Endodermal cell (in vitro differentiated cells): ENCODE data around the gene EFCAB3. TPM values are rescaled to one million over a fixed set of nuclear protein-coding genes. Genes with fewer than 3 reads are reported as not detected.

Experiments used
- DNase-seq: peaks from one replicate; pipeline ENCODE4 v3.0.0-alpha.2; 2017
- H3K27ac ChIP-seq: 2 replicates; pipeline ENCODE4 v1.5.1; 2013; ENCODE audit warnings: mild to moderate bottlenecking, low read depth, low read length, moderate library complexity
- H3K27me3 ChIP-seq: 2 replicates; pipeline ENCODE4 v1.6.1; 2013; ENCODE audit warnings: mild to moderate bottlenecking, low read length, moderate library complexity; ENCODE audit not compliant: insufficient read depth, control insufficient read depth, poor library complexity, severe bottlenecking
- H3K36me3 ChIP-seq: 2 replicates; pipeline ENCODE4 v1.7.0; 2013; ENCODE audit warnings: mild to moderate bottlenecking, low read length, moderate library complexity; ENCODE audit not compliant: control insufficient read depth, insufficient read depth
- H3K4me1 ChIP-seq: one replicate; pipeline ENCODE4 v1.7.0; 2013; ENCODE audit warnings: low read length; ENCODE audit not compliant: control insufficient read depth, insufficient read depth
- H3K4me3 ChIP-seq: 2 replicates; pipeline ENCODE4 v1.5.1; 2013; ENCODE audit warnings: mild to moderate bottlenecking, low read length, moderate library complexity
- H3K9ac ChIP-seq: 2 replicates; pipeline ENCODE4 v1.6.1; 2013; ENCODE audit warnings: mild to moderate bottlenecking, low read length, moderate library complexity; ENCODE audit not compliant: poor library complexity, severe bottlenecking; ENCODE audit errors: extremely low read depth
- H3K9me3 ChIP-seq: 2 replicates; pipeline ENCODE4 v1.6.1; 2013; ENCODE audit warnings: mild to moderate bottlenecking, low read length, moderate library complexity; ENCODE audit not compliant: control insufficient read depth
- H3K27ac Mint-ChIP-seq: 2 replicates; pipeline ENCODE4 v1.8.0; 2020; ENCODE audit warnings: mixed read lengths
- H3K27me3 Mint-ChIP-seq: 2 replicates; pipeline ENCODE4 v1.8.0; 2021; ENCODE audit warnings: mild to moderate bottlenecking, mixed read lengths; ENCODE audit not compliant: insufficient read depth
- H3K36me3 Mint-ChIP-seq: 2 replicates; pipeline ENCODE4 v1.8.0; 2020; ENCODE audit warnings: low read depth, mixed read lengths
- H3K4me1 Mint-ChIP-seq: 2 replicates; pipeline ENCODE4 v1.8.0; 2020; ENCODE audit warnings: mixed read lengths
- H3K4me3 Mint-ChIP-seq: 2 replicates; pipeline ENCODE4 v1.8.0; 2020; ENCODE audit warnings: mild to moderate bottlenecking, moderate library complexity, mixed read lengths
- H3K9me3 Mint-ChIP-seq: 2 replicates; pipeline ENCODE4 v1.8.0; 2020; ENCODE audit warnings: mild to moderate bottlenecking, mixed read lengths
- WGBS, 2 experiments: methylation state at CpG; one replicate each; pipeline versions ENCODE4 v1.1.5 to v1.1.7; 2013; ENCODE audit warnings: missing lambda C conversion rate in 2 of 2, mixed read lengths in 1 of 2; ENCODE audit not compliant: insufficient coverage in 1 of 2, insufficient read length in 1 of 2; 5-methylcytosine and 5-hydroxymethylcytosine counted together
- long read RNA-seq, 4 experiments: library from polyadenylated mRNA in 2 of 4; library from RNA in 1 of 4; library from capped mRNA in 1 of 4; stranded (forward) in 3 of 4; unstranded in 1 of 4; transcript quantifications; one replicate each; pipeline ENCODE4 v2.0.0, GENCODE V29; 2020 to 2021; ENCODE audit warnings: inconsistent platforms in 1 of 4
- polyA plus RNA-seq, 2 experiments: library from polyadenylated mRNA; stranded (reverse); fragments of 50-300 nt; gene quantifications; one replicate each; pipeline ENCODE4 v1.2.3, GENCODE V29; 2013
- total RNA-seq, 2 donors: library from RNA; stranded (reverse); fragmentation: NEBNext Ultra II Directional in 1 of 2; extraction: Animal tissue kit (Norgen Biotek cat#: 25700) in 1 of 2; gene quantifications; 2 replicates in 1 of 2; 3 replicates in 1 of 2; pipeline ENCODE4 v1.2.1, GENCODE V29; 2021
- TF ChIP-seq, protein P1 (sequence below): fragments of 200-600 bp; sonication (generic); conservative IDR thresholded peaks from 2 replicates; pipeline ENCODE4 v1.5.0; 2021; ENCODE audit warnings: antibody characterized with exemption, mild to moderate bottlenecking

The EFCAB3 gene
- not detected for total RNA-seq
- not detected for polyA plus RNA-seq (2013, experiment 1 of 2)
- polyA plus RNA-seq (2013, experiment 2 of 2) = not detected
- long read RNA-seq, experiment 1 = 0 reads
- long read RNA-seq, experiment 2 = 0 reads
- long read RNA-seq, experiment 3 = 0 reads
- long read RNA-seq, experiment 4 = 0 reads

DNA sequence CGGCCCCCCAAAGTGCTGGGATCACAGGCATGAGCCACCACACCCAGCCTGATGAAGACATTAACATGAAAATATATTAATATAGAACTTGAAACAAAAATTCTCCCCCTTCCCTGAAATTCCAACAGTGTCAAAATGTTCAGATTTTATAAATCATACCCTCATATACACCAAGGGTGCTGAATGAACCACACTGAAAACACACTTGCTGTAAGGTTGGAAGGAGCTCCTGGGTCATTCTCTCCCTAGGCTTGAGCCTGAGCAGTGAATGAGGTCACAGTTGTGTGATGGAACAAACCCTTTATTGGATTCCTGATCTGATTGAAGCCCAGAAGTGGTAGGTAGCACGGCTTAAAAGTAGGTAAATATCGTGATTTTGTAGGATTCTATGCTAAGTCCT, at the start of gene EFCAB3:
TSS of gene EFCAB3 (plus strand) at position 301 of the 400 bp plus-strand sequence. CDS start 2,427 bp downstream, outside the sequence.
- H3K27me3 Mint-ChIP-seq = peaks cover 4% of the 10 kb centered on the region
- Histone ChIP-seq H3K27me3 (peaks cover 8% of the 10 kb centered on the region), H3K4me1 (no peaks in the 10 kb centered on the region), H3K9ac (no peak within 1 kb of the TSS), H3K9me3 (no peaks in the 10 kb centered on the region), H3K4me3 (no peak within 1 kb of the TSS), H3K36me3 (no peaks in the 10 kb centered on the region), H3K27ac (no peak within 1 kb of the TSS)
- TF ChIP-seq, protein P1, sequence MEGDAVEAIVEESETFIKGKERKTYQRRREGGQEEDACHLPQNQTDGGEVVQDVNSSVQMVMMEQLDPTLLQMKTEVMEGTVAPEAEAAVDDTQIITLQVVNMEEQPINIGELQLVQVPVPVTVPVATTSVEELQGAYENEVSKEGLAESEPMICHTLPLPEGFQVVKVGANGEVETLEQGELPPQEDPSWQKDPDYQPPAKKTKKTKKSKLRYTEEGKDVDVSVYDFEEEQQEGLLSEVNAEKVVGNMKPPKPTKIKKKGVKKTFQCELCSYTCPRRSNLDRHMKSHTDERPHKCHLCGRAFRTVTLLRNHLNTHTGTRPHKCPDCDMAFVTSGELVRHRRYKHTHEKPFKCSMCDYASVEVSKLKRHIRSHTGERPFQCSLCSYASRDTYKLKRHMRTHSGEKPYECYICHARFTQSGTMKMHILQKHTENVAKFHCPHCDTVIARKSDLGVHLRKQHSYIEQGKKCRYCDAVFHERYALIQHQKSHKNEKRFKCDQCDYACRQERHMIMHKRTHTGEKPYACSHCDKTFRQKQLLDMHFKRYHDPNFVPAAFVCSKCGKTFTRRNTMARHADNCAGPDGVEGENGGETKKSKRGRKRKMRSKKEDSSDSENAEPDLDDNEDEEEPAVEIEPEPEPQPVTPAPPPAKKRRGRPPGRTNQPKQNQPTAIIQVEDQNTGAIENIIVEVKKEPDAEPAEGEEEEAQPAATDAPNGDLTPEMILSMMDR = no peak
- no peak for DNase-seq
- no peaks in the 10 kb centered on the region for H3K36me3 Mint-ChIP-seq
- H3K27ac Mint-ChIP-seq = no peak within 1 kb of the TSS
- H3K4me1 Mint-ChIP-seq = no peaks in the 10 kb centered on the region
- H3K4me3 Mint-ChIP-seq = no peak within 1 kb of the TSS
- 88 to 90% methylated on average over 2 to 3 of the region's 3 CpGs for WGBS, 2 experiments
- H3K9me3 Mint-ChIP-seq = no peaks in the 10 kb centered on the region

DNA sequence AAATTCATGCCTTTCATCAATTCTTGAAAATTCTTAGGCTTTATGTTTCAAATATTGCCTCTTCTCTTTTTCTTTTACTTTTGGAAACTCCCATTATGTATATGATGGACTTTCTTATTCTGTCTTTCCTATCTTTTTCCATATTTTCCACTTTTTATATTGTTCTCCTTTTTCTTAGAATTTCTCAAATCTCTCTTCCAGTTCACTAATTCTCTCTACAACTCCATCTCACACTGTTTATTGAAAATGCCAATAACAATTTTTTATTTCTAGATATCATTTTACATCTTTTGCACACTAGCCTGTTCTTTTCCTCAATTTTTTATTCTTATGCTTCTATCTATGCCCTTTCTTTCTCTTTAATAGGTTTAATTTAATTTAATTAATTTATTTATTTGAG, 43.8 kb upstream of the EFCAB3 start:
- TF ChIP-seq, protein P1 = no peak
- Histone ChIP-seq H3K27ac (no peak overlapping the region), H3K4me3 (no peak overlapping the region), H3K9me3 (peaks cover 10% of the 10 kb centered on the region), H3K27me3 (no peaks in the 10 kb centered on the region), H3K4me1 (no peaks in the 10 kb centered on the region), H3K36me3 (no peaks in the 10 kb centered on the region), H3K9ac (no peak overlapping the region)
- Mint-ChIP-seq H3K4me3 (no peak overlapping the region), H3K36me3 (peaks cover 2% of the 10 kb centered on the region), H3K4me1 (no peaks in the 10 kb centered on the region), H3K27me3 (peaks cover 7% of the 10 kb centered on the region), H3K27ac (no peak overlapping the region), H3K9me3 (peaks cover 22% of the 10 kb centered on the region)
- DNase-seq = no peak

DNA sequence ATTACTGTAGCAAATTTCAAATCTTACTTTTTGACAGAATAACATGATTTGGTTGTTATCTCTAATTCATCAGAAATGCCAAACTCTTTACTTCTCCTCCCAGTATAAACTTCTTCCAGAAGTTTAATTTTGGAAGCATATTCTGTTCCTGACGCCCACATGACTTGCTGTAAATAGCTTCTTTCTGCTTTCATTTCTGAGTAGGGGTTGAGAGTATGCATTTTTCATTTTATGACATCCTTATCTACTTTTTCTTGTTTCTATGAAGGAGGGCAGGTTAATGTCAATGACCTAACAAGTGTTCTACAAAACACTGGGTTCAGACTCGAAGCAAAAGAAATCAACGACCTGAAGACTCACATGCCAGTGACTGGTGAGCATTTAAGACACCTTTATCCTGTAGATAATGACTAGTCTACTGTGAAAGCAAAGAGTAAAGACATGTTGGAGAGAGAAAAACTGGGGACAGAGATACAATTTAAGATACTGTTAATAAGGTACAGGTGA, 36.5 kb upstream of the EFCAB3 start:
- no peaks in the 10 kb centered on the region for H3K36me3 ChIP-seq
- no peak overlapping the region for H3K27ac Mint-ChIP-seq
- peaks cover 17% of the 10 kb centered on the region for H3K27me3 Mint-ChIP-seq
- no peak overlapping the region for H3K4me3 Mint-ChIP-seq
- H3K27me3 ChIP-seq = no peaks in the 10 kb centered on the region
- WGBS, 2 experiments = 86 to 90% methylated on average over 2 to 3 of the region's 3 CpGs
- no peak for DNase-seq
- peaks cover 6% of the 10 kb centered on the region for H3K9me3 Mint-ChIP-seq
- no peaks in the 10 kb centered on the region for H3K4me1 ChIP-seq
- TF ChIP-seq, protein P1 = no peak
- no peak overlapping the region for H3K9ac ChIP-seq
- no peak overlapping the region for H3K27ac ChIP-seq
- H3K9me3 ChIP-seq = no peaks in the 10 kb centered on the region
- no peaks in the 10 kb centered on the region for H3K4me1 Mint-ChIP-seq
- no peaks in the 10 kb centered on the region for H3K36me3 Mint-ChIP-seq
- no peak overlapping the region for H3K4me3 ChIP-seq
